Pancreas (tissue), 10 donors: ENCODE measurements around the gene FAU. TPM values are rescaled to one million over a fixed set of nuclear protein-coding genes. Genes with fewer than 3 reads are reported as not detected.

ENCODE experiments used
- ATAC-seq, 4 donors: fragments of 200-7000 bp; cut with Tn5 transposase; one replicate each; pipeline versions ENCODE4 v1.8.0 to v1.9.1; 2020; ENCODE audit warnings: mild to moderate bottlenecking in 4 of 4, moderate library complexity in 4 of 4
- DNase-seq, 6 donors: peaks; one replicate each; pipeline ENCODE4 v3.0.0-alpha.2; 2020
- FAIRE-seq: peaks from 2 replicates; lab custom pipeline; 2012; peaks lifted over from hg19 to GRCh38; lab: Jason Lieb, UNC
- H3K27ac ChIP-seq, 4 donors: fragments of 200-600 bp; sonication (generic); 1 replicate in 3 of 4; 2 replicates in 1 of 4; pipeline versions ENCODE4 v1.5.0 to v1.8.0; 2020
- H3K27me3 ChIP-seq, 4 donors: fragments of 200-600 bp; one replicate each; pipeline ENCODE4 v1.8.0; 2021
- H3K36me3 ChIP-seq, 3 donors: fragments of 200-600 bp; sonication (generic) in 1 of 3; one replicate each; pipeline versions ENCODE4 v1.5.0 to v1.8.0; 2020 to 2021
- H3K4me1 ChIP-seq, 3 donors: fragments of 200-600 bp; one replicate each; pipeline ENCODE4 v1.8.0; 2021
- H3K4me3 ChIP-seq, 4 donors: fragments of 200-600 bp; sonication (generic) in 2 of 4; one replicate each; pipeline versions ENCODE4 v1.5.0 to v1.8.0; 2020 to 2021
- H3K9me3 ChIP-seq, 4 donors: fragments of 200-600 bp; one replicate each; pipeline ENCODE4 v1.8.0; 2021
- CTCF ChIP-seq, 4 donors: fragments of 200-600 bp; sonication (generic) in 3 of 4; IDR thresholded peaks; one replicate each; pipeline versions ENCODE4 v1.5.0 to v1.8.0; 2021; ENCODE audit warnings: antibody characterized with exemption in 4 of 4
- WGBS, 2 donors: extraction: QIAGEN DNeasy Blood & Tissue Kit; methylation state at CpG; one replicate each; pipeline ENCODE4 v1.1.7; 2013; 5-methylcytosine and 5-hydroxymethylcytosine counted together
- intact Hi-C, 3 donors: fragments of 100-400 bp; cut with DNase I; formaldehyde crosslinking; loops; one replicate each; pipeline versions ENCODE4 v1.11.1 to v1.14.2; 2022
- polyA plus RNA-seq, 2 donors: library from polyadenylated mRNA; stranded (reverse); fragments of 200-250 nt; gene quantifications; one replicate each; pipeline ENCODE4 v1.2.3, GENCODE V29; 2013
- total RNA-seq, 6 donors: library from RNA; stranded (reverse); fragmentation: NEBNext Ultra II Directional in 4 of 6; extraction: Animal tissue kit (Norgen Biotek cat#: 25700) in 4 of 6; gene quantifications; one replicate each; pipeline versions ENCODE4 v1.2.1 to v1.2.4, GENCODE V29; 2021 to 2023
- donor health status: healthy with polysubstance abuse.
- donor health status: DM: no; HTN: no; CAD: no; lungs with moderate emphysema.
- donor health status: DM: no; HTN: no; CAD: no.
- donor health status: control.
- donor health status: control.
- donor health status: Bipolar disorder and iron deficiency.
- donor health status: DM: yes; HTN: yes; CAD: no.
- donor health status: DM: no; HTN: no; CAD: no.
- donor health status: DM: no; HTN: no; CAD: no.
- donor health status: DM: yes; HTN: yes; CAD: no.

FAU gene
- total and polyA plus RNA-seq, 8 donors, result 493 to 810 (median 535) TPM

- peaks cover 30 to 33% (median 31%) of the 10 kb centered on the region in 3 donors for H3K4me1 ChIP-seq
- no peaks in the 10 kb centered on the region for H3K9me3 ChIP-seq
- H3K4me3 ChIP-seq, result no peak overlapping the region
- DNase-seq, result peak in 3 of 6 donors; percentile 44 to 82 (median 63)
- no peaks in the 10 kb centered on the region for H3K27me3 ChIP-seq
- no peak for TF ChIP-seq CTCF (IDR thresholded peaks at IDR 0.05)
- peaks cover 0 to 23% (median 7%) of the 10 kb centered on the region in 3 donors for H3K36me3 ChIP-seq
- intact Hi-C loops, result loop anchor here in 1 of 3 donors (10.0 kb wide), 2 partner anchors 95 to 255 kb away; partner anchors contain the start of gene ARL2
- no peak for FAIRE-seq
- no peak for ATAC-seq
- no peak overlapping the region for H3K27ac ChIP-seq
- 85 to 87% methylated on average over 36 of the region's 36 CpGs for WGBS, 2 donors
Measured at GRCh38 chr11:65109231-65110198, 12.4 kb downstream of the FAU start.

- no peak for TF ChIP-seq CTCF (IDR thresholded peaks at IDR 0.05)
- no peak for FAIRE-seq
- WGBS, 2 donors, result 92 to 94% methylated on average over 32 to 38 of the region's 38 CpGs
- peaks cover 29 to 34% (median 31%) of the 10 kb centered on the region in 3 donors for H3K4me1 ChIP-seq
- no peak for ATAC-seq
- H3K36me3 ChIP-seq, result peaks cover 0 to 23% (median 7%) of the 10 kb centered on the region in 3 donors
- H3K27ac ChIP-seq, result no peak overlapping the region
- no peaks in the 10 kb centered on the region for H3K27me3 ChIP-seq
- no peaks in the 10 kb centered on the region for H3K9me3 ChIP-seq
- intact Hi-C loops, result loop anchor here in 1 of 3 donors (10.0 kb wide), 1 partner anchor 254 kb away; no protein-coding TSS in a partner anchor
- no peak overlapping the region for H3K4me3 ChIP-seq
- peak in 2 of 6 donors; percentile 61 to 67 for DNase-seq
Measured at GRCh38 chr11:65108469-65109123, 13.3 kb downstream of the FAU start.

- ATAC-seq, result no peak
- FAIRE-seq, result no peak
- DNase-seq, result peak in 1 of 6 donors; percentile 78
- Histone ChIP-seq H3K4me1 (peaks cover 27 to 33% (median 30%) of the 10 kb centered on the region in 3 donors), H3K27ac (no peak overlapping the region), H3K27me3 (no peaks in the 10 kb centered on the region), H3K9me3 (no peaks in the 10 kb centered on the region), H3K36me3 (peaks cover 0 to 23% (median 7%) of the 10 kb centered on the region in 3 donors), H3K4me3 (no peak overlapping the region)
- 93 to 94% methylated on average over 45 to 52 of the region's 52 CpGs for WGBS, 2 donors
- no peak for TF ChIP-seq CTCF (IDR thresholded peaks at IDR 0.05)
- intact Hi-C loops, result loop anchor here in 1 of 3 donors (10.0 kb wide), 1 partner anchor 253 kb away; no protein-coding TSS in a partner anchor
Measured at GRCh38 chr11:65107751-65108468, 14.0 kb downstream of the FAU start.

- FAIRE-seq, result no peak
- intact Hi-C loops, result loop anchor here in 1 of 3 donors (10.0 kb wide), 1 partner anchor 252 kb away; no protein-coding TSS in a partner anchor
- Histone ChIP-seq H3K27me3 (no peaks in the 10 kb centered on the region), H3K36me3 (peaks cover 0 to 23% (median 7%) of the 10 kb centered on the region in 3 donors), H3K27ac (no peak overlapping the region), H3K4me3 (no peak overlapping the region), H3K4me1 (peaks cover 30 to 37% (median 37%) of the 10 kb centered on the region in 3 donors), H3K9me3 (no peaks in the 10 kb centered on the region)
- ATAC-seq, result no peak
- 95 to 96% methylated on average over 15 of the region's 15 CpGs for WGBS, 2 donors
- no peak for TF ChIP-seq CTCF (IDR thresholded peaks at IDR 0.05)
- no peak for DNase-seq
Measured at GRCh38 chr11:65107078-65107477, 14.9 kb downstream of the FAU start.
